HepG2 (cell line): ENCODE data around the gene ARID3C. TPM values are rescaled to one million over a fixed set of nuclear protein-coding genes. Genes with fewer than 3 reads are reported as not detected.

ENCODE experiments used
- ATAC-seq: fragments of 200-7000 bp; cut with Tn5 transposase; 3 replicates; pipeline ENCODE4 v1.9.1; 2020; ENCODE audit warnings: mild to moderate bottlenecking, moderate library complexity
- BruUV-seq: library from RNA; stranded (reverse); fragments of 400-500 nt; replicated peaks from 2 replicates; lab custom pipeline; 2021; lab: Mats Ljungman, UMichigan
- CTCF ChIA-PET: fragments of 300-600 bp; formaldehyde crosslinking; extraction: SDS; loops from one replicate; lab custom pipeline; 2021; ENCODE audit warnings: low total read pairs, inconsistent platforms, low intra/inter-chr PET ratio; lab: Yijun Ruan, JAX
- POLR2A ChIA-PET: fragments of 350-600 bp; sonication (Branson Sonifier 250); formaldehyde crosslinking; loops from one replicate; lab custom pipeline; 2020; ENCODE audit warnings: antibody characterized with exemption, inconsistent platforms; lab: Yijun Ruan, JAX
- DNase-seq: peaks from one replicate; pipeline ENCODE4 v3.0.0-alpha.2; 2015; ENCODE audit warnings: low spot score
- FAIRE-seq: peaks from 3 replicates; lab custom pipeline; 2011; peaks lifted over from hg19 to GRCh38; lab: Jason Lieb, UNC
- H2AFZ ChIP-seq: one replicate; pipeline ENCODE4 v1.6.1; 2011; ENCODE audit warnings: low read length, inconsistent platforms
- H3K27ac ChIP-seq: fragments of 300-600 bp; 3 replicates; pipeline ENCODE4 v1.8.0; 2011; ENCODE audit warnings: mixed run types, mild to moderate bottlenecking, mixed read lengths, low read length, inconsistent platforms; ENCODE audit not compliant: insufficient read depth; ENCODE audit errors: extremely low read length
- H3K27me3 ChIP-seq, 2 experiments: fragments of 200-600 bp in 1 of 2; 2 replicates in 1 of 2; 3 replicates in 1 of 2; pipeline versions ENCODE4 v1.6.0 to v1.8.0; 2011; ENCODE audit warnings: low read length in 2 of 2, mild to moderate bottlenecking in 2 of 2, moderate library complexity in 2 of 2, inconsistent platforms in 1 of 2; ENCODE audit not compliant: insufficient read depth in 2 of 2, control insufficient read depth in 1 of 2
- H3K36me3 ChIP-seq, 2 experiments: fragments of 200-600 bp in 1 of 2; replicated peaks in 1 of 2; 2 replicates in 1 of 2; 3 replicates in 1 of 2; pipeline versions ENCODE4 v1.5.1 to v1.8.0; 2011; ENCODE audit warnings: low read length in 2 of 2, inconsistent platforms in 1 of 2; ENCODE audit not compliant: insufficient read depth in 2 of 2, control insufficient read depth in 1 of 2
- H3K4me1 ChIP-seq: 2 replicates; pipeline ENCODE4 v1.5.1; 2012; ENCODE audit warnings: low read length, inconsistent platforms; ENCODE audit not compliant: insufficient read depth
- H3K4me2 ChIP-seq: 2 replicates; pipeline ENCODE4 v1.6.0; 2011; ENCODE audit warnings: low read depth, low read length, inconsistent platforms
- H3K4me3 ChIP-seq, 3 experiments: fragments of 200-600 bp in 1 of 3; sonication (generic), shearing (Covaris generic) in 1 of 3; replicated peaks in 1 of 3; 2 replicates each; pipeline ENCODE4 v1.5.1; 2011 to 2016; ENCODE audit warnings: low read length in 3 of 3, inconsistent platforms in 2 of 3, low read depth in 2 of 3, mild to moderate bottlenecking in 2 of 3, control low read depth in 1 of 3, mixed read lengths in 1 of 3; ENCODE audit not compliant: insufficient read depth in 1 of 3
- H3K79me2 ChIP-seq: one replicate; pipeline ENCODE4 v1.6.1; 2011; ENCODE audit warnings: low read length, inconsistent platforms; ENCODE audit not compliant: insufficient read depth
- H3K9ac ChIP-seq: 2 replicates; pipeline ENCODE4 v1.6.0; 2011; ENCODE audit warnings: mild to moderate bottlenecking, low read depth, low read length, inconsistent platforms; ENCODE audit not compliant: insufficient read depth
- H3K9me3 ChIP-seq: 2 replicates; pipeline ENCODE4 v1.5.1; 2012; ENCODE audit warnings: mild to moderate bottlenecking, low read length
- H4K20me1 ChIP-seq: 2 replicates; pipeline ENCODE4 v1.6.0; 2011; ENCODE audit warnings: inconsistent platforms, mild to moderate bottlenecking, low read length, moderate library complexity; ENCODE audit not compliant: insufficient read depth
- CBX2 ChIP-seq, 2 experiments: fragments of 200-600 bp in 1 of 2; sonication (generic); formaldehyde crosslinking in 1 of 2; IDR thresholded peaks; 2 replicates each; pipeline versions ENCODE4 v1.7.0 to v1.8.1; 2018 to 2022; ENCODE audit warnings: low read depth in 2 of 2, low read length in 1 of 2, mild to moderate bottlenecking in 1 of 2, missing genetic modification reagents in 1 of 2
- CBX5 ChIP-seq: sonication (generic); formaldehyde crosslinking; IDR thresholded peaks from 2 replicates; pipeline ENCODE4 v1.4.0; 2020; ENCODE audit warnings: missing genetic modification reagents, borderline replicate concordance
- FOXC1 ChIP-seq: sonication (generic); formaldehyde crosslinking; IDR thresholded peaks from 2 replicates; pipeline ENCODE4 v1.8.0; 2022; ENCODE audit warnings: mild to moderate bottlenecking, missing genetic modification reagents, borderline replicate concordance
- IRF2 ChIP-seq: IDR thresholded peaks from 2 replicates; pipeline ENCODE4 v1.6.1; 2018; ENCODE audit warnings: missing genetic modification reagents, missing compliant biosample characterization
- MXD1 ChIP-seq: sonication (generic); formaldehyde crosslinking; IDR thresholded peaks from 2 replicates; pipeline ENCODE4 v1.4.0; 2020; ENCODE audit warnings: mild to moderate bottlenecking, missing genetic modification reagents
- POGK ChIP-seq: sonication (generic); formaldehyde crosslinking; conservative IDR thresholded peaks from 2 replicates; pipeline ENCODE4 v1.8.0; 2022; ENCODE audit warnings: mild to moderate bottlenecking, moderate library complexity, missing genetic modification reagents
- RNF219 ChIP-seq: sonication (generic); formaldehyde crosslinking; IDR thresholded peaks from 2 replicates; pipeline ENCODE4 v1.5.0; 2020; ENCODE audit warnings: mild to moderate bottlenecking, missing genetic modification reagents
- SRY ChIP-seq: sonication (generic); formaldehyde crosslinking; IDR thresholded peaks from 2 replicates; pipeline ENCODE4 v1.8.0; 2022; ENCODE audit warnings: mild to moderate bottlenecking, missing genetic modification reagents
- YY1 ChIP-seq: IDR thresholded peaks from 2 replicates; pipeline ENCODE4 v1.6.1; 2011; ENCODE audit warnings: low read length, low read depth, moderate library complexity, mild to moderate bottlenecking; ENCODE audit not compliant: insufficient read depth, insufficient replicate concordance
- ZNF124 ChIP-seq: sonication (generic); formaldehyde crosslinking; IDR thresholded peaks from 2 replicates; pipeline ENCODE4 v1.4.0; 2020; ENCODE audit warnings: missing genetic modification reagents
- ZNF296 ChIP-seq: sonication (generic); formaldehyde crosslinking; conservative IDR thresholded peaks from 2 replicates; pipeline ENCODE4 v1.5.0; 2020; ENCODE audit warnings: mild to moderate bottlenecking, missing genetic modification reagents
- ZNF710 ChIP-seq: sonication (generic); formaldehyde crosslinking; IDR thresholded peaks from 2 replicates; pipeline ENCODE4 v1.5.0; 2020; ENCODE audit warnings: mild to moderate bottlenecking, missing genetic modification reagents, borderline replicate concordance
- ZUFSP ChIP-seq: sonication (generic); formaldehyde crosslinking; IDR thresholded peaks from 2 replicates; pipeline ENCODE4 v1.9.0; 2021; ENCODE audit warnings: missing genetic modification reagents, mild to moderate bottlenecking, borderline replicate concordance
- WGBS: methylation state at CpG from one replicate; pipeline ENCODE4 v1.1.6; 2017; ENCODE audit warnings: low lambda C conversion rate; 5-methylcytosine and 5-hydroxymethylcytosine counted together
- in situ Hi-C: cut with HindIII; loops from 2 replicates; pipeline ENCODE4 v1.10.0; 2017; ENCODE audit warnings: low pct_unique_long_range_greater_than_20kb; ENCODE audit not compliant: extremely low pct_ligation_motif_present
- intact Hi-C: fragments of 100-400 bp; cut with micrococcal nuclease; formaldehyde crosslinking; loops from one replicate; pipeline ENCODE4 v1.10.0; 2022; ENCODE audit not compliant: unreplicated experiment
- polyA plus RNA-seq, 8 experiments: library from polyadenylated mRNA; depleted of rRNA in 3 of 8; stranded (reverse) in 7 of 8; unstranded in 1 of 8; fragments of >200 nt; fragmentation: Illumina TruSeq in 4 of 8; extraction: Trizol in 4 of 8; gene quantifications; 2 replicates each; pipeline versions ENCODE4 v1.2.1 to v1.2.3, GENCODE V29; 2011 to 2016; ENCODE audit warnings: low read depth in 4 of 8, missing spikeins in 1 of 8, mixed read lengths in 1 of 8; ENCODE audit not compliant: insufficient read depth in 1 of 8
- total RNA-seq, 5 experiments: library from RNA; depleted of rRNA; stranded (reverse); fragments of >200 nt; fragmentation: Illumina TruSeq; extraction: Trizol; gene quantifications; 2 replicates each; pipeline ENCODE4 v1.2.3, GENCODE V29; 2016; ENCODE audit warnings: low read depth in 1 of 5

ARID3C gene
- total and polyA plus RNA-seq, 2 of the 13 experiments (the other 11 are each of a cell fraction or from before 2014, with no cell fraction given), result not detected

- DNase-seq, result peak; percentile 47
- Histone ChIP-seq H4K20me1 (peaks cover 4% of the 10 kb centered on the region; the same call in 1 of the 2 replicates), H3K4me3 (peak overlapping the region in 1 of 3 experiments; percentile 7; a peak in 1 of 6 replicates), H3K36me3 (no peaks in the 10 kb centered on the region), H3K9me3 (no peaks in the 10 kb centered on the region), H3K4me1 (peaks cover 28% of the 10 kb centered on the region; the same call in 1 of the 2 replicates), H3K27ac (no peak overlapping the region), H3K79me2 (no peaks in the 10 kb centered on the region), H2AFZ (no peak overlapping the region), H3K27me3 (peaks cover 19 to 78% of the 10 kb centered on the region in 2 experiments), H3K4me2 (peak overlapping the region; percentile 34), H3K9ac (no peak overlapping the region)
- peak; percentile 93 for ATAC-seq
- ChIA-PET POLR2A (interaction anchor here (1.0 kb wide), 1 partner anchor 187 kb away, joined by 3 read pairs; no protein-coding TSS in a partner anchor), CTCF (interaction anchor here (1.1 to 3.9 kb wide), 6 partner anchors 10 to 187 kb away, joined by 3 to 42 read pairs (median 10); no protein-coding TSS in a partner anchor)
- in situ Hi-C loops (loop anchor here (5.0 kb wide), 1 partner anchor 39 kb away; no protein-coding TSS in a partner anchor), intact Hi-C loops (loop anchor here (1.0 to 5.0 kb wide), 3 partner anchors 43 to 155 kb away; no protein-coding TSS in a partner anchor)
- FAIRE-seq, result no peak
- 8% methylated on average over 4 of the region's 60 CpGs for WGBS
- no TSS peak for BruUV-seq
- no peak for TF ChIP-seq ZNF710
- no peak for TF ChIP-seq CBX2 (IDR thresholded peaks at IDR 0.05; ENCODE audit: low read depth, low read length)
- no peak for TF ChIP-seq CBX2 (CRISPR knock-in tag; IDR thresholded peaks at IDR 0.05; ENCODE audit: low read depth)
- no peak for TF ChIP-seq RNF219 (CRISPR knock-in tag)
- TF ChIP-seq SRY (CRISPR knock-in tag), result no peak
- peak; percentile 41 for TF ChIP-seq YY1
- no peak for TF ChIP-seq ZUFSP
- TF ChIP-seq ZNF296 (CRISPR knock-in tag), result no peak
- 0 out of 2 replicates have a peak, but pooled peaks have one; percentile 58 for TF ChIP-seq FOXC1 (CRISPR knock-in tag)
- no peak for TF ChIP-seq IRF2
- 0 out of 2 replicates have a peak, but pooled peaks have one; percentile 52 for TF ChIP-seq CBX5 (CRISPR knock-in tag)
- 0 out of 2 replicates have a peak, but pooled peaks have one; percentile 28 for TF ChIP-seq MXD1
- TF ChIP-seq POGK, result 0 out of 2 replicates have a peak, but pooled peaks have one; percentile 32
- 0 out of 2 replicates have a peak, but pooled peaks have one; percentile 34 for TF ChIP-seq ZNF124 (CRISPR knock-in tag)
Observed at GRCh38 chr9:34591248-34591916, 37.5 kb downstream of the ARID3C start.
